Chondrocyte (in vitro differentiated cells): ENCODE data around the gene SGMS1. TPM values are rescaled to one million over a fixed set of nuclear protein-coding genes. Genes with fewer than 3 reads are reported as not detected.
A peak's percentile ranks its signal among the peaks of the same experiment; 100 is the strongest.

Experiments
- DNase-seq: peaks from one replicate; pipeline ENCODE4 v3.0.0; 2021; ENCODE audit warnings: mixed read lengths, low spot score
- H3K27ac Mint-ChIP-seq: one replicate; pipeline ENCODE4 v1.8.0; 2021; ENCODE audit warnings: mild to moderate bottlenecking, moderate library complexity, mixed read lengths; ENCODE audit not compliant: unreplicated experiment
- H3K27me3 Mint-ChIP-seq: 2 replicates; pipeline ENCODE4 v1.8.0; 2021; ENCODE audit warnings: low read depth, mixed read lengths
- H3K36me3 Mint-ChIP-seq: 2 replicates; pipeline ENCODE4 v1.8.0; 2021; ENCODE audit warnings: low read depth, mixed read lengths
- H3K4me1 Mint-ChIP-seq: 2 replicates; pipeline ENCODE4 v1.8.0; 2021; ENCODE audit warnings: low read depth, mild to moderate bottlenecking, mixed read lengths
- H3K4me3 Mint-ChIP-seq: one replicate; pipeline ENCODE4 v1.8.0; 2021; ENCODE audit warnings: mild to moderate bottlenecking, moderate library complexity, mixed read lengths; ENCODE audit not compliant: unreplicated experiment
- H3K9me3 Mint-ChIP-seq: 2 replicates; pipeline ENCODE4 v1.8.0; 2021; ENCODE audit warnings: low read depth, mixed read lengths
- CTCF ChIP-seq: fragments of 200-600 bp; sonication (generic); IDR thresholded peaks from 2 replicates; pipeline ENCODE4 v1.5.0; 2021; ENCODE audit warnings: antibody characterized with exemption, mild to moderate bottlenecking, moderate library complexity
- total RNA-seq: library from RNA; stranded (reverse); gene quantifications from 3 replicates; pipeline ENCODE4 v1.2.1, GENCODE V29; 2021

SGMS1 gene
- total RNA-seq, 1 donor from 2014 or later = 27.1 TPM

GRCh38 chr10:50437248-50437647 is 186.5 kb downstream of the SGMS1 start:
- Mint-ChIP-seq H3K36me3 (no peaks in the 10 kb centered on the region), H3K27ac (no peak overlapping the region), H3K9me3 (no peaks in the 10 kb centered on the region), H3K4me3 (no peak overlapping the region), H3K4me1 (peaks cover 13% of the 10 kb centered on the region), H3K27me3 (no peaks in the 10 kb centered on the region)
- DNase-seq = no peak
- no peak for TF ChIP-seq CTCF

GRCh38 chr10:50436805-50437204 is 187.0 kb downstream of the SGMS1 start:
- TF ChIP-seq CTCF = no peak
- no peak overlapping the region for H3K4me3 Mint-ChIP-seq
- no peaks in the 10 kb centered on the region for H3K36me3 Mint-ChIP-seq
- peaks cover 15% of the 10 kb centered on the region for H3K4me1 Mint-ChIP-seq
- H3K27ac Mint-ChIP-seq = no peak overlapping the region
- no peaks in the 10 kb centered on the region for H3K9me3 Mint-ChIP-seq
- no peak for DNase-seq
- no peaks in the 10 kb centered on the region for H3K27me3 Mint-ChIP-seq

- Mint-ChIP-seq H3K4me3 (no peak overlapping the region), H3K27ac (no peak overlapping the region), H3K9me3 (no peaks in the 10 kb centered on the region), H3K36me3 (no peaks in the 10 kb centered on the region), H3K27me3 (no peaks in the 10 kb centered on the region), H3K4me1 (peaks cover 13% of the 10 kb centered on the region)
- TF ChIP-seq CTCF = no peak
- DNase-seq = no peak
Observed at GRCh38 chr10:50432211-50433009, 191.3 kb downstream of the SGMS1 start.

- TF ChIP-seq CTCF = no peak
- no peak overlapping the region for H3K4me3 Mint-ChIP-seq
- DNase-seq = no peak
Observed at GRCh38 chr10:50431791-50432190, 192.0 kb downstream of the SGMS1 start.

GRCh38 chr10:50431133-50431532 is 192.6 kb downstream of the SGMS1 start:
- Mint-ChIP-seq H3K36me3 (no peaks in the 10 kb centered on the region), H3K9me3 (no peaks in the 10 kb centered on the region), H3K4me1 (peaks cover 13% of the 10 kb centered on the region), H3K27ac (peak overlapping the region; percentile 32), H3K4me3 (no peak overlapping the region), H3K27me3 (no peaks in the 10 kb centered on the region)
- TF ChIP-seq CTCF = no peak
- no peak for DNase-seq

More at GRCh38 chr10:50431791-50432190, 192.0 kb downstream of the SGMS1 start:
- H3K36me3 Mint-ChIP-seq = no peaks in the 10 kb centered on the region
- peaks cover 13% of the 10 kb centered on the region for H3K4me1 Mint-ChIP-seq
- H3K9me3 Mint-ChIP-seq = no peaks in the 10 kb centered on the region
- peak overlapping the region; percentile 10 for H3K27ac Mint-ChIP-seq
- H3K27me3 Mint-ChIP-seq = no peaks in the 10 kb centered on the region
